Cortex of kidney (tissue), 1 donor: Measurements from ENCODE around the gene SLC25A25.
"Not testable (repeated sequence)": the region's sequence is repeated elsewhere in the genome, so short reads cannot be mapped to it uniquely, and the experiment has no call there.

Experiments used
- DNase-seq: peaks from one replicate; lab custom pipeline; 2025; lab: John Stamatoyannopoulos, UW

The SLC25A25 gene

DNA sequence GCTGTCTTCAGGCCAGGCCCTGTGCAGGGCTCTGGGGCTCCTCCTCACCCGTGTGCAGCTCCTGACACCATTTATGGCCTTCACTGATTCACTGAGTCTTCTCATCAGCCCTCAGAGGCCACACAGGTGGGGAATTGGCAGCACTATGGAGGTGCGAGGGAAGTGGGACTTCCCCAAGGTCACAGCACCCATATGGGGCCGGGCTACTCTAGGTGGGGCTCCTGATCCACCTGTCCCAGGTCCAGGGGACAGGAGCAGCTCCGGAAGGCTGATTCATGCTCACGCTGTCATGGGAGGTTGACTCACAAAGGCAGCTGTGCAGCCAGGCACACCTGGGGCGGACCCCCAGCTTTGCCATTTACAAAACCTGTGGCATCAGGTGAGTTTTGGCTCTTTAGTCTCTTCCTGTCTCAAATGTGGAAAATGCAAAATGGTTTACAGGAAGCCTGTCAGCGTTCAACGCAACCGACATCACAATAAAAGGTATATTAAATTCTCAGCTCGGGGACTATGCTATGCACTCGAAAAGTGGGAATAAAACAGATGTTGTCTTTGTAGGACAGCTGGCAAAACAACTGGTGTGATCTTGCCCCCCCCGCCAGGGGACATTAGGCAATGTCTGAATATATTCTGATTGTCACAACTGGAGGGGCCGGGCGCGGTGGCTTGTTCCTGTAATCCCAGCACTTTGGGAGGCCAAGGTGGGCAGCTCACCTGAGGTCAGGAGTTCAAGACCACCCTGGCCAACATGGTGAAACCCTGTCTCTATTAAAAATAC lies 15.9 kb upstream of the SLC25A25 start:
- DNase-seq, result no peak

DNA sequence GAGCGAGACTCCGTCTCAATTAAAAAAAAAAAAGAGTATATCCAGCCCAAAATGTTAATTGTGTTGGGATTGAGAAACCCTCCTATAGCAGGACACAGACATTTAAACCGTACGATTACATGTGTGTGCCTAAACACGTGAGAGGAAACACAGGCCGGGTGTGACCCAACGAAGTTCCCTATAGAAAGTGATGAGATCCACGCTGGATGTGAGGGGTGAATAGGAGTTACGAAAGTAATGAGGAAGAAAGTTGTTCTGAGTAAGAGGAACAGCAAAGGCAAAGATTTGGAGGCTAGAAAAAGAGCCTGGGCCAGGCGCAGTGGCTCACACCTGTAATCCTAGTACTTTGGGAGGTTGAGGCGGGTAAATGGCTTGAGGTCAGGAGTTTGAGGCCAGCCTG lies 14.5 kb upstream of the SLC25A25 start:
- no peak for DNase-seq

DNA sequence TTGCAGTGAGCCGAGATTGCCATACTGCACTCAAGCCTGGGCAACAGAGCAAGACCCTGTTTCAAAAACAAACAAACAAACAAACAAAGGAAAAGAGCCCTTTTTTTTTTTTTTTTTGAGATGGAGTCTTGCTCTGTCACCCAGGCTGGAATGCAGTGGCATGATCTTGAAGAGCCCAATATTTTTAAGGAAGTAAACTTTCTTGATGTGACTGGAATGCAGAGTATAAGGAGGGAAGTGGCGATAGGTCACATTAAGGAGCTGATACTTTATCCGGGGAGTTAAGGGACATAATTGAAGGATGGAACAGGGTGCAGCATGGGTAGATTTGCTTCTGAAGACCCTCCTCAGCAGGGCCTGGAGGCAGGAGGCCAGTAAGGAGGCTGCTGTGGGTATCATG lies 13.9 kb upstream of the SLC25A25 start:
- no peak for DNase-seq

DNA sequence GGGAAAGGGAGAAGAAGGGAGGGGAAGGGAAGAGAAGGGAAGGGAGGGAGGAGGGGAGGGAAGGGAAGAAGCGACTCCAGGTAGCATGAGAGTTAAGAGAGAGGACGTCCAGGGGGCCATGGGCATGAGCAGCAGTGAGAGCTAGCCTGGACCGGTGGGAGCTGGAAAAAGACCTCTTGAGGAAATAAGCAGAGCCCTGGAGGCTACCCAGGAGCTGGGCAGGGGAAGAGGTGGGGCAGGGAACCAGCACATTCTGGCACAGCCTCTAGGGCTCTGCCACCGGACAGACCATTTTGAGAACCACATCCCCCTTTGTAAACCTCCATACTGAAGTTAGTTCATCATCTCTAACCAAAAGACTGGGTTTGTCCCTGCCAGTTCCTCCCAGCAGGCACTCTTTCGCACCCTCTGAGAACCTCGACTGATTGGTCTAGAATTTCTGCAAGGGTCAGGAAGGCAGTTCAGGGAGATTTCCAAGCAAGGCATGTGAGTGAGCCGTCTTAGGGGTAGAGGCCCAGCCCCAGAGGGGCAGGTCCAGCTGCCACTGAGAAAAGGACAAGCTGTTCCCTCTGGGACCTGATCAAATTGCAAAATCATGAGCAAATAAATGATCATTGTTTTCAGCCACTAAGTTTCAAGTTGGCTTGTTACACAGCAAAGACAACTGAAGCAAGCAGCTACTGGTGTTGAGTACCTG lies 12.5 kb upstream of the SLC25A25 start:
- no peak for DNase-seq

DNA sequence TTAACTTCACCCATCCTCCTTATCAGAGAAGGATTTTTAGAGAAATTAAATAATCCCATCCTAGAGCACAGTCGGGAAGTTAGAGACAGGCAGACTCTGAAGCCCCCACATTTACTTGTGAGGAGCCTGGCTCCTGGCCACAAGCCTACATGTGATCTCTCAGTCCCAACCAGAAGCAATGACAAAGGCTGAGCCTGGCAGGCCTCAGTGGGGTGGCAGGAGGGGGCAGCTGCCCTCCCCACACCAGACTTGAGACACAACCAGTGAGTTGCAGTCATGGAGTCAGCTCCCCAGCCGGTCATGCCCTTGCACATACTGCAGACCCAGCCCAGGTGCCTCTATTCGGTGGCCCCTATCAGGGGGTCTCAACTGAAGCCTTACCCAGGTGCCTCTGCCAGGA lies 11.9 kb upstream of the SLC25A25 start:
- no peak for DNase-seq

DNA sequence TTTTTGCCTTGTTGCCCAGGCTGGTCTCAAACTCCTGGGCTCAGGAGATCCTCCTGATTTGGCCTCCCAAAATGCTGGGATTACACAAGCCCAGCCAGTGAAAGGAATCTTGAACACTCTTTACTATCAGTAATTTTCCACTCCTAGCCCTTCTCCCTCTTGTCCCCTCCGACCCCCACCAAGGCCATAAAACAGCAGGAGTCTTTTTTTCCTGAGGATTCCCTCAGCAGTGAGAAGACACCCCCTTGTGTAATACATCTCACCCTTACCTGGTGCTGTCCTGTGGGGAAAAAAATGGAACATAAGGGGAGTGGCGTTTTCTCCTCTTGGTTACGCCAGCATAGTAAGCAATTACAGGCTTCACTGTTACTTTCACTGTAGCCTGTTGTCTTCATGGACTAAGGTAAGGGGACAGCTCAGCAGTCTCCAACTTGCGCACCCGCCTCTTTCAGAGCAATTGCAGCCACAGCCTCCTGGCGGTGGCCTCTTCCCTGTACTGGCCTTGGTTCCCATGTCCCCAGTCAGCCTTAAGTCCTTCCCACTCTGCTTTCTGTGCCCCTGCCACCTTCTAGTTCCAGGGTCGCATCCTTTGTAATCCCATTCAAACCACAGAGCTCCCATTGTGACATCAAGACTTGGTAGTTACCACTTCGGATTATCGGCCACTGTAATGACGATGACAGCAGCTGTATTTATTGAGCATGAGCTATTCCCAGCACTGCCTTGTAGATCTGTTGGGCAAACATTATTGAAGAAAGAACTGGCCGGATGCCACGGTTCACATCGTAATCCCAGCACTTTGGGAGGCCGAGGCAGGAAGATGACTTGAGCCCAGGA lies 10.9 kb upstream of the SLC25A25 start:
- no peak for DNase-seq

DNA sequence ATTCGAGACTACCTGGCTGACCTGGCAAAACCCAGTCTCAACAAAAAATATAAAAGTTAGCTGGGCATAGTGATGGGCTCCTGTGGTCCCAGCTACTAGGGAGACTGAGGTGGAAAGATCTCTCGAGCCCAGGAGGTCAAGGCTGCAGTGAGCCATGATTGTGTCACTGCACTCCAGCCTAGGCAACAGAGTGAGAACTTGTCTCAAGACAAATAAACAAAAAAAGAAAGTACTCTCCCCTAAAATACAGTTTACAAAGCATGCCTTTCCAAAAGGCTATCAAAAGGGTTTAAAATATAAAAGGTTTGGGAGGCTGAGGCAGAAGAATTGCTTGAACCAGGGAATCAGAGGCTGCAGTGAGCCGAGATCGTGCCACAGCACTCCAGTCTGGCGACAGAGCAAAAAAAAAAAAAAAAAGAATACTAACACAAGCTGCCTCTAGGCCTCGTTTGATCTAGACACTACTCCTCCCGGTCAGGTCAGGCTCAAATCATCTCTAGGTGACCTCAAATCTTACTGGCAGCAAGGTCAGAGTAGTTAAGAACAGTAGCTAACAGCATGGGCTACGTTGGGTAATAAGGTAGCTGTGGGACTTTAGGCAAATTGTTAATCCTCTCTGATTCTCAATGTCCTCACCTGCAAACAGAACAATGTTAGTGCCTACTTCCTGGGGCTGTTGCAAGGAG lies 10.2 kb upstream of the SLC25A25 start:
- no peak for DNase-seq

DNA sequence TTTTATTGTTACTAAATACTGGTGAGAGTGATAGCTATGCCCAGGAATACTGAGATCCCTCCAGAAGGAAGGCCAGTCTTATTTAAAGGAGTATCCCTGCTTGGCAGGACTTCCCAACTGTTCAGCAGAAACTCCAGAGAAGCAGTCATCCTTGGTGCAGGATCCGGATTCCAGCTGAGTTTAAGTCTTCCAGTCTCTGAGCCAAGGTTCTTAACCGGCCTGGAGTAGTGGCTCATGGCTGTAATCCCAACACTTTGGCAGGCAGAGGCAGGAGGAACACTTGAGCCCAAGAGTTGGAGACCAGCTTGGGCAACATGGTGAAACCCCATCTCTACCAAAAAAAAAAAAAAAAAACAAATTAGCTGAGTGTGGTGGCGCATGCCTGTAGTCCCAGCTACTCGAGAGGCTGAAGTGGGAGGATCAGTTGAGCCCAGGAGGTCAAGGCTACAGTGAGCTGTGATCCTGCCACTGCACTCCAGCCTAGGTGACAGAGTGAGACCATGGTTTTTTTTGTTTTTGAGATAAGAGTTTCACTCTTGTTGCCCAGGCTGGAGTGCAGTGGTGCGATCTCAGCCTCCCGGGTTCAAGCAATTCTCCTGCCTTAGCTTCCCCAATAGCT lies 8.6 kb upstream of the SLC25A25 start:
- no peak for DNase-seq

DNA sequence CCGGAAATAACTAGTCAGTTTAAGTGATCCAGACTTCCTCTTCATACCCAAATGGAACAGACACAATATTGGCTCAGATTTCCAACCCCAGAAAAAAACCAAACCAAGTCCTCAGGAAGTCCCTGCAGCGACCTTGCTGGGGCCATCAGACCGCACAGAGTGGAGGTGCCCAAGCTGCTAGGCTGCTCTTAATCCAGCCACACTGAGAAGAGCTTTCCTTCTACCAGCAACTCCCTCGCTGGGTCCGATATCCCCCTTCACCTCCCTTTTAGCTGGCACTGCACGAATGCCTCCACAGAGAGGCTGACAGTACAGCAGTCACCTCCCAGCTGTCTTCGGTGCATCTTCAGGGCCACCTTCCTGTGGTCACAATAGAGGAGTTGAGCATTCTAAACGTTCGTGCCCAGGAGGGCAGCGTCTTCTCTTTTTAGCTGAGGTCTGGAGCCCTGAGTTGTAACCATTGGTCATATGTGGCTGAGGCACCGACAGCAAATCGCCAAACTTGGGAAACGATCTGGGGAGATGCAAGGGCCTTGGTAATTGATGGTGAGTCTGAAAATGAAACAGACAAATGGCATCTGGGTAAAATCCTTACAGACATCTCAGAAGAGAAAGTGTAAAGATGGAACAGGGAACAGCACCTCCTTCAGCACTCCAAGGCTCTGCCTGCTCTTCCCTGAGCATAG lies 6.6 kb upstream of the SLC25A25 start:
- no peak for DNase-seq

DNA sequence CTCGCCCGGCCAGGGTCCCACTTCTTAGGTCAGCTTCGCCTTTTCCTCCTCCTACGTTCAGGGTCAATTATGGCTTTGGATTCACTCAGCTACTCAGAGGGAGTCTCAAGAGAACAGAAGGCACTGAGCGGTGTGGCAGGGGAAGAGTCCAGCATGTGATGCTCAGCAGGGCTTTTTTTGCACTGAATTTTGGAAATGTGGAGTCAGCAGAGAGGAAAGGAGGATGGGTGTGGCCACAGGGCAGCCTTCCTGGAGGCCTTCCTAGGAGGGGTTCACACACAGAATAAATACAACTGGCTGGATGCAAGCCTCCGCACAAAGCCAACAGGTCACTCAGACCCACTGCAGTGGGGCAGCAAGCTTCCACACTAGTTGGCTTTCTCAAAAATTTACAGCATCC lies 5.8 kb upstream of the SLC25A25 start:
- DNase-seq, result no peak

DNA sequence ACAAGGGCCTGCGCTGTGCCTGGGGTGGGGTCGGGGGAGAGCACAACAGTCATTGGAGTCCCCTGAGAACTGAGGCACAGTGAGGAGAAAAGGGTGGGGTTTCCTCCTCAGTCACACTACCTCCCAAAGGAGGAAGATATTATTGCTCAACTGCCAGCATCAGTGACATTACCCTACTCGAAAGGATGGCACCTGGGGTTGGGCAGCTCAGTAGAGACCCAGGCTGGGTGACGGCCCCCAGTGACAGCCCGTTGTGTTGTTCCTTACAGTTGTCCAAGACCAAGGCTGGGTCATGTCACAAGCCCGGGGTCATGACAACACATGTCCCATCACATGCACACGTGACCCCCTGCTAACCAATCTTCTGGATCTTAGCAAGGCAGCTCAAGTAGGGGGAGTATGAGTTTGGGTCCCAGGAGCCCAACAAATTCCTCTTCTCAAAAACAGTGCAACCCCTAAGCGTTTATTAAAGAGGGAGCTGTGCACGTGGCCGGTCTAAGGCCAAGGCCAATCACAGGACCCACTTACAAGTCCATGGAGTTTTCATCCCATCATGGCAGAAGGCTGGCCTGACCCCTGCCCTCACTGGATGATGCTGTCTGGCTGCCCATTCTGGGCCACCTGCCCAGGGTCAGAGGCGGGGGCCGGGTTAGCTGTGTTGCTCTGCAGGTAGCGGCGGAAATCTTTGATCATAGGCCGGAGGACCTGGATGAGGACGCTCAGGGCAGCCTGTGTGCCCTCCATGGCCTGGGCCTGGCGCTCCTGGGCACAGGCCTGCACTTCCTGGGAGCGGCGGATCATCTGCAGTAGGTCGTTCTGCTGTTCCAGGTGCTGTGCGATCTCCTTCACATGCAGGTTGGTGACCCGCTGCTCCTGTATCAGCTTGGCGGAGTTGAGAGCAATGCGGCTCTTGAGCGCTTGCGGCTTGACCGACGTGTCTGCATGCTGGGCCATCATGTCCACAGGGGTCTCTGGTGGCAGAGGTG lies 4.9 kb upstream of the SLC25A25 start:
- no peak for DNase-seq

DNA sequence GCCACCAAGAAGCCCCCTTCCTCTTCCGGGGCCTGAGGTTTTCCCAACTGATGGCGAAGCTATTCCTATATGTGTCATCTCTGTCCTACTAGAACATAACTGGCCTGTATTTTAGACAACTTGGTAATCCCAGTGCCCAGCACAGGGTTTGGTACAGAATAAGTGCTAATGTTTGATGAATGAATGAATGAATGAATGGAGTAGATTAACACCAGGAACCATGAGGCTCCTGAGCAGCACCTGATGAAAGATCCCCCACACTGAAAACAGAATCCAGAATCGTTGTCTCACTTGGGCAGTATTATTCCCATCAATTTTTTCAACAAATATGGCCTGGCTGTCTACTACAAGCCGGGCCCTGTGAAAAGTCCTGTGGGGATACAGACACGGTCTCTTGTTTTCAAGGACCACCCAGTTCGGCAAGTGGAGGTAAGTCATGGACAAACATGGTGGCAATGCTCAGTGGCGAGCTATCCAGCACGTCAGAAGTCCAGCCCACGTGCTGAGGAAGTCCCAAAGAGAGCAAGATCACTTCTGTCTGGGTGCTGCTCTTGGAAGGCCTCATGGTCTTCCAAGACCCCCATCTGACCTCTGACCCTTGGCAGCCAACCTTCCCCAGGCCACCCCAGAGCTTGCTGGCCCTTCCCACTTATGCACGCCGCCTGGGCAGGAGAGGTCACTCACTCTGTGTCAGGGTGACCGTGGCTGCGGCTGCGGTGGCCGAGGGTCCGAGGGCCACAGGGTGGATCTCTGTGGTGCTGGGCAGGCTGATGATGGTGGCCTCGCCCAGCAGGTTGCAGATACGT lies 1.9 kb upstream of the SLC25A25 start:
- DNase-seq, result no peak

DNA sequence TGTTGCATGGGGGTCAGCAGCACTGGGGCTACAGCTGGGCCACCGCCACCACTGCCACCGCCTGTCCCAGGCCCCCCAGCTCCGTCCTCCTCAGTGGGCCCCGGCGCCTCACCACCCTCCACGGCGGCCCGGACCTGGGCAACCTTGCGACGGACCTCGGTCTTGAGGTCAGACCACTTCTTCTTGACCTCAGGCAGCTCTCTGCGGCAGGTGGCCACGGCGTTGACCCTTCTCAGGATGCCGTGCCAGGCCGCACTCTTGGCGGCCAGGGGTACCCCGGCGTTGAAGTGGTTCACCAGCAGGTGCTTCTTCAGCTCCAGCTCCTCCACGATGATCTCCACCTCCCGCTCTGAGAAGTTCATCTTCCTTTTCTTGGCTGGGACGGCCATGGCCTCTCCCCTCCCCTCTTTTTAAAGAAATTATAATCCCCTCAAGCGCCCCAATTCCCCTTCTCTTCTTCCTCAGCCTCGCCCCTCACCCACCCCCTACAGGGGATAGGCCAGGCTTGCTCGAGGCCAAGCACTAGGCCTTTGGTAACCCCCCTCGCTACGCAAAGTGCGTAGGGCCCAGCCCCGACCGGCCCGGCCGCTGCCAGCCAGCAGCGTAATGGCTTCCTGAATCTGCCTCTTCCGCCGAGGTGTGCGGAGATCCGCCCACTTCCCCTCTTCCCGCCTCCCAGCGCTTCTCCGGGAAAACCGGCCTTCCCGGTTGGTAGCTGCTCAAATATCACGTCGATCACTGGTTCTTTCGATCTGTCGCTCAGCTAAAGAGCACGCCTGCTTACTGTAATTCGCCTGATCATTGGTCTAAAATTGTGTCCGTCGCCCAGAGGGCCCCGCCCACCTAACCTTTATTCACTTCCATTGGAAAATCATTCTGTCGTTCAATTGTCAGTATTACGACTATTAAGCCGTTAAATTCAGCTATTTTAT lies 1.1 kb upstream of the SLC25A25 start, which contains the start of gene NAIF1:
Gene NAIF1 (minus strand): TSS at position 608 of the 932 bp plus-strand sequence. CDS start 219 bp downstream, at position 389.
- no peak for DNase-seq

DNA sequence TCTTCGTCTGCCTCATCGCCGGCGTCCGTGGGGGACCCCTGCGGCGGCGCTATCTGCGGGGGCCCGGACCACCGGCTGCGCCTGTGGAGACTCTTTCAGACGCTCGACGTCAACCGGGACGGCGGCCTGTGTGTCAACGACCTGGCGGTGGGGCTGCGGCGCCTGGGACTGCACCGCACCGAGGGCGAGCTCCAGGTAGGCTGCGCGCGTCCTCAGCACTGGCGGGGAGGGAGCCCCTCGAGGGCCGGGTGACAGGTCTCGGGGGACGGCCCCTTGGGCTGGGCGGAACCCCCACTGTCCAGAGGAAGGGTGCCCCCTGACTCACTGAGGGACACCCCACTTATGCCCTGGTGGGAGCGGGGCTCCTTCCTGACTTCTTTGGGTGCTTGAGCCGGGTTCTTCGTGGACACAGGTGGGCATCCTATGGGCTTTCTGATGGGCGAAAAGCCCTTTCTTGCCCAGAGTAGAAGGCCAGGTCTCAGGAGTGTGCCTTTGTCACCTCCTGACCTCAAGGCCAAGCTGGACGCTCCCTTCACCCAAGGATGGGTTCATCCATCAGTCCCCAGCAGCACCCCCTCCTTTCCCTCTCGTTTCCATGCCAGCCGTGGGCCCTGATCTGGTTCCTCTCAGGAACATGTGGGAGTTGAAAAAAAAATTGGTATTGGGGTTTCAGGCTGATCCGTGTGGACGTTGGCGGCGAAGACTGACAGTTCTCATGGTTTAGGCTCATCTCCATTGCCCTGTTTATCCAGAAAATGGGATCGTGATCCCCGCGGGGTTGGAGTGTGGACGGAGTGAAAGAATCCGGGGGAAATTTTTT lies 564 bp downstream of the SLC25A25 start:
- DNase-seq, result no peak

DNA sequence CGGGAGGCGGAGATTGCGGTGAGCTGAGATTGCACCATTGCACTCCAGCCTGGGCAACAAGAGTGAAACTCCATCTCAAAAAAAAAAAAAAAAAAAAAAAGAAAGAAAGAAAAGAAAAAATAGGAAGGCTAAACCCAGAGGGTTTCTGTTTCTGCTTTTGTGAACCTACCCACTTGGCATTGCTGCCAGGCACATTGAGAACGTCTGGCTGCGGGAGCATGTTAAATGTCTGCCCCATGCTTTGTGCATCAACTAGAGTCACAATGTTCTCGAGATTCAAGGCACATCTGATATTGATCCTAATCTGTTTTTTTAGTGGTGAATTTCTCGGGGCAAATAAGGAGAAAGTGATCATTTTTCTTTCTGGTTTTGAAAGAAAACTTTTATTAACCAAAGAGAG lies 2.8 kb downstream of the SLC25A25 start:
- no peak for DNase-seq

DNA sequence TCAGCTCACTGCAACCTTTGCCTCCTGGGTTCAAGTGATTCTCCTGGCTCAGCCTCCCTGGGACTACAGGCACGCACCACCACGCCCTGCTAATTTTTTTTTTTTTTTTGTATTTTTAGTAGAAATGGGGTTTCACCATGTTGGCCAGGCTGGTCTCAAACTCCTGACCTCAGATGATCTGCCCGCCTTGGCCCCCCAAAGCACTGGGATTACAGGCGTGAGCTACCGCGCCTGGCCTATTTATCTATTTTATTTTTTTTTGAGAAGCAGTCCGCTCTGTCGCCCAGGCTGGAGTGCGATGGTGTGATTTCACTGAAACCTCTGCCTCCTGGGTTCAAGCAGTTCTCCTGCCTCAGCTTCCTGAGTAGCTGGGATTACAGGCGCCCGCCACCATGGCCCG lies 3.4 kb downstream of the SLC25A25 start:
- DNase-seq, result not testable (repeated sequence)
